B cell (primary cell): ENCODE results near the gene PNPLA5. TPM values are rescaled to one million over a fixed set of nuclear protein-coding genes. Genes with fewer than 3 reads are reported as not detected.

Experiments
- ATAC-seq: fragments of 200-7000 bp; cut with Tn5 transposase; one replicate; pipeline ENCODE4 v1.10.0; 2021; ENCODE audit warnings: low read depth, mild to moderate bottlenecking, moderate number of reproducible peaks, moderate library complexity
- CTCF ChIA-PET: fragments of 350-600 bp; sonication (Branson Sonifier 250); formaldehyde crosslinking; loops from one replicate; lab custom pipeline; 2021; ENCODE audit warnings: antibody characterized with exemption, inconsistent platforms; lab: Charles Lee
- POLR2A ChIA-PET: fragments of 350-600 bp; sonication (Branson Sonifier 250); formaldehyde crosslinking; loops from one replicate; lab custom pipeline; 2021; ENCODE audit warnings: antibody characterized with exemption; lab: Charles Lee
- DNase-seq: peaks from one replicate; pipeline ENCODE4 v3.0.0; 2013
- H2AFZ ChIP-seq: 2 replicates; pipeline ENCODE4 v1.6.1; 2012; ENCODE audit warnings: mild to moderate bottlenecking, low read depth, low read length; ENCODE audit not compliant: insufficient read depth, poor library complexity, severe bottlenecking
- H3K27ac ChIP-seq, 2 donors: 1 replicate in 1 of 2; 2 replicates in 1 of 2; pipeline ENCODE4 v1.5.1; 2012 to 2013; ENCODE audit warnings: low read length in 2 of 2, mild to moderate bottlenecking in 2 of 2, moderate library complexity in 1 of 2
- H3K27me3 ChIP-seq, 4 experiments: fragments of 200-600 bp in 1 of 4; sonication (generic) in 1 of 4; replicated peaks in 1 of 4; 1 replicate in 2 of 4; 2 replicates in 2 of 4; pipeline versions ENCODE4 v1.6.1 to v1.7.0; 2013 to 2016; ENCODE audit warnings: low read length in 3 of 4, mild to moderate bottlenecking in 2 of 4, mixed read lengths in 1 of 4, moderate library complexity in 1 of 4; ENCODE audit not compliant: insufficient read depth in 4 of 4, control insufficient read depth in 3 of 4; ENCODE audit errors: control extremely low read depth in 1 of 4
- H3K36me3 ChIP-seq, 2 experiments: replicated peaks in 1 of 2; 1 replicate in 1 of 2; 2 replicates in 1 of 2; pipeline versions ENCODE4 v1.6.1 to v1.7.1; 2013; ENCODE audit warnings: low read length in 1 of 2; ENCODE audit not compliant: insufficient read depth in 2 of 2, control insufficient read depth in 1 of 2; ENCODE audit errors: control extremely low read depth in 1 of 2, extremely low read depth in 1 of 2
- H3K4me1 ChIP-seq, 2 donors: fragments of 200-600 bp in 1 of 2; sonication (generic) in 1 of 2; 1 replicate in 1 of 2; 2 replicates in 1 of 2; pipeline versions ENCODE4 v1.5.1 to v1.6.1; 2013 to 2017; ENCODE audit warnings: low read length in 2 of 2; ENCODE audit not compliant: control insufficient read depth in 2 of 2, insufficient read depth in 2 of 2
- H3K4me2 ChIP-seq: replicated peaks from 2 replicates; pipeline ENCODE3; 2012; ENCODE audit warnings: mild to moderate bottlenecking, low read depth, low read length; ENCODE audit not compliant: poor library complexity, severe bottlenecking
- H3K4me3 ChIP-seq, 5 experiments: fragments of 200-600 bp in 1 of 5; sonication (generic) in 1 of 5; 1 replicate in 3 of 5; 2 replicates in 2 of 5; pipeline versions ENCODE4 v1.5.1 to v1.7.0; 2011 to 2016; ENCODE audit warnings: low read length in 4 of 5, mild to moderate bottlenecking in 4 of 5, low read depth in 2 of 5, control low read depth in 1 of 5, moderate library complexity in 1 of 5; ENCODE audit not compliant: insufficient read depth in 1 of 5; ENCODE audit errors: control extremely low read depth in 1 of 5, extremely low read depth in 1 of 5
- H3K79me2 ChIP-seq: fragments of 200-600 bp; sonication (generic); one replicate; pipeline ENCODE4 v1.6.0; 2016; ENCODE audit warnings: low read length; ENCODE audit not compliant: control insufficient read depth, insufficient read depth
- H3K9ac ChIP-seq: fragments of 200-600 bp; sonication (generic); 2 replicates; pipeline ENCODE4 v1.6.1; 2017; ENCODE audit warnings: mild to moderate bottlenecking, low read length, moderate library complexity
- H3K9me3 ChIP-seq, 3 donors: one replicate each; pipeline versions ENCODE4 v1.6.1 to v1.7.1; 2013; ENCODE audit warnings: low read length in 2 of 3; ENCODE audit not compliant: control insufficient read depth in 2 of 3, insufficient read depth in 1 of 3; ENCODE audit errors: control extremely low read depth in 1 of 3
- H4K20me1 ChIP-seq: 2 replicates; pipeline ENCODE4 v1.6.0; 2012; ENCODE audit warnings: mild to moderate bottlenecking, low read length; ENCODE audit not compliant: insufficient read depth, control insufficient read depth, poor library complexity, severe bottlenecking
- H3K27ac Mint-ChIP-seq: one replicate; pipeline ENCODE4 v1.8.0; 2021; ENCODE audit warnings: mixed read lengths
- H3K27me3 Mint-ChIP-seq: one replicate; pipeline ENCODE4 v1.8.0; 2021; ENCODE audit warnings: mixed read lengths
- H3K4me1 Mint-ChIP-seq: one replicate; pipeline ENCODE4 v1.8.0; 2021; ENCODE audit warnings: mixed read lengths
- H3K4me3 Mint-ChIP-seq: one replicate; pipeline ENCODE4 v1.8.0; 2021; ENCODE audit warnings: mixed read lengths
- H3K9me3 Mint-ChIP-seq: one replicate; pipeline ENCODE4 v1.8.0; 2022; ENCODE audit warnings: mixed read lengths; ENCODE audit not compliant: insufficient read depth
- CTCF ChIP-seq: fragments of 200-600 bp; IDR thresholded peaks from one replicate; pipeline ENCODE4 v1.8.0; 2022; ENCODE audit warnings: antibody characterized with exemption, mild to moderate bottlenecking
- EZH2 ChIP-seq: IDR thresholded peaks from 2 replicates; pipeline ENCODE4 v1.6.1; 2012; ENCODE audit warnings: borderline replicate concordance, low read depth, mild to moderate bottlenecking, moderate library complexity, low read length; ENCODE audit not compliant: insufficient read depth, poor library complexity, severe bottlenecking
- WGBS: methylation state at CpG from one replicate; pipeline ENCODE4 v1.1.5; 2013; ENCODE audit warnings: missing lambda C conversion rate; ENCODE audit not compliant: insufficient coverage; 5-methylcytosine and 5-hydroxymethylcytosine counted together
- intact Hi-C: fragments of 100-400 bp; cut with micrococcal nuclease; formaldehyde crosslinking; loops from one replicate; pipeline ENCODE4 v1.10.0; 2022
- polyA plus RNA-seq: library from polyadenylated mRNA; depleted of rRNA; stranded (reverse); fragments of >200 nt; gene quantifications from 2 replicates; pipeline ENCODE4 v1.2.3, GENCODE V29; 2012
- total RNA-seq, 2 donors: library from RNA; stranded (reverse); fragments of 120-200 nt in 1 of 2; gene quantifications; 1 replicate in 1 of 2; 2 replicates in 1 of 2; pipeline versions ENCODE4 v1.2.3 to v1.2.4, GENCODE V29; 2013 to 2022

Gene PNPLA5
- total and polyA plus RNA-seq, 2 donors (not counting 1 experiment from before 2014, with no cell fraction given), result not detected

- WGBS, result 84% methylated on average over 14 of the region's 18 CpGs
- ATAC-seq, result no peak
These were observed 59.2 kb downstream of the PNPLA5 start for GRCh38 chr22:43832393-43833265.

More at GRCh38 chr22:43832393-43833265, 59.2 kb downstream of the PNPLA5 start:
- Mint-ChIP-seq H3K4me1 (no peaks in the 10 kb centered on the region), H3K9me3 (no peaks in the 10 kb centered on the region), H3K4me3 (no peak overlapping the region), H3K27ac (no peak overlapping the region), H3K27me3 (peaks cover 1% of the 10 kb centered on the region)
- POLR2A ChIA-PET, result no interaction called here
- no peaks in the 10 kb centered on the region for H3K4me1 ChIP-seq
- no peaks in the 10 kb centered on the region for H3K9me3 ChIP-seq
- no peak overlapping the region for H3K9ac ChIP-seq
- no peaks in the 10 kb centered on the region for H3K27me3 ChIP-seq
- no peaks in the 10 kb centered on the region for H4K20me1 ChIP-seq
- no peak overlapping the region for H3K27ac ChIP-seq
- H3K4me3 ChIP-seq, result no peak overlapping the region
- TF ChIP-seq EZH2 (no peak), CTCF (no peak)
- CTCF ChIA-PET, result no interaction called here
- H3K4me2 ChIP-seq, result no peak overlapping the region
- H3K36me3 ChIP-seq, result no peaks in the 10 kb centered on the region
- DNase-seq, result no peak
- intact Hi-C loops, result no loop called here
- no peak overlapping the region for H2AFZ ChIP-seq
- H3K79me2 ChIP-seq, result no peaks in the 10 kb centered on the region
